GM23338 (cell line): ENCODE results near the gene TNFRSF11A. TPM values are rescaled to one million over a fixed set of nuclear protein-coding genes. Genes with fewer than 3 reads are reported as not detected.

Source experiments
- ATAC-seq: fragments of 200-7000 bp; cut with Tn5 transposase; 3 replicates; pipeline ENCODE4 v1.9.1; 2020
- DNase-seq: peaks from one replicate; pipeline ENCODE4 v3.0.0-alpha.2; 2015; ENCODE audit warnings: low spot score
- H2AFZ ChIP-seq: fragments of 200-600 bp; sonication (generic); 2 replicates; pipeline ENCODE4 v1.8.0; 2016; ENCODE audit warnings: antibody characterized with exemption, mild to moderate bottlenecking, moderate library complexity
- H3F3A ChIP-seq: fragments of 200-600 bp; sonication (generic); replicated peaks from 2 replicates; pipeline ENCODE4 v1.8.0; 2017; ENCODE audit warnings: antibody characterized with exemption, mixed run types, low read depth
- H3K27ac ChIP-seq: fragments of 200-600 bp; sonication (generic); 2 replicates; pipeline ENCODE4 v1.6.1; 2016; ENCODE audit warnings: low read depth
- H3K27me3 ChIP-seq: fragments of 200-600 bp; sonication (generic); 2 replicates; pipeline ENCODE4 v1.8.0; 2016; ENCODE audit warnings: mild to moderate bottlenecking, mixed run types, moderate library complexity; ENCODE audit not compliant: insufficient read depth
- H3K36me3 ChIP-seq: fragments of 200-600 bp; sonication (generic); 2 replicates; pipeline ENCODE4 v1.8.0; 2016; ENCODE audit warnings: mild to moderate bottlenecking; ENCODE audit not compliant: insufficient read depth
- H3K4me1 ChIP-seq: fragments of 200-600 bp; sonication (generic); 2 replicates; pipeline ENCODE4 v1.8.0; 2016; ENCODE audit warnings: mild to moderate bottlenecking, moderate library complexity; ENCODE audit not compliant: insufficient read depth
- H3K4me2 ChIP-seq: fragments of 200-600 bp; sonication (generic); 2 replicates; pipeline ENCODE4 v1.7.1; 2017; ENCODE audit warnings: mixed run types
- H3K4me3 ChIP-seq: fragments of 200-600 bp; sonication (generic); 2 replicates; pipeline ENCODE4 v1.6.1; 2016; ENCODE audit warnings: mixed run types
- H3K79me2 ChIP-seq: fragments of 200-600 bp; sonication (generic); replicated peaks from 2 replicates; pipeline ENCODE4 v1.8.0; 2017; ENCODE audit warnings: mild to moderate bottlenecking; ENCODE audit not compliant: insufficient read depth
- H3K9me2 ChIP-seq: fragments of 200-600 bp; sonication (generic); 2 replicates; pipeline ENCODE4 v1.8.0; 2017; ENCODE audit not compliant: insufficient read depth
- H4K20me1 ChIP-seq: fragments of 200-600 bp; sonication (generic); replicated peaks from 2 replicates; pipeline ENCODE4 v1.8.0; 2017; ENCODE audit warnings: mild to moderate bottlenecking; ENCODE audit not compliant: insufficient read depth
- H3K27ac Mint-ChIP-seq: 2 replicates; pipeline ENCODE4 v1.8.0; 2020; ENCODE audit warnings: inconsistent platforms, mild to moderate bottlenecking, moderate library complexity, mixed read lengths
- H3K27me3 Mint-ChIP-seq: 3 replicates; pipeline ENCODE4 v1.8.0; 2022; ENCODE audit warnings: low read depth, mild to moderate bottlenecking, moderate library complexity, mixed read lengths, inconsistent platforms; ENCODE audit not compliant: insufficient read depth, poor library complexity
- H3K36me3 Mint-ChIP-seq: 3 replicates; pipeline ENCODE4 v1.8.0; 2021; ENCODE audit warnings: low read depth, mild to moderate bottlenecking, inconsistent platforms, moderate library complexity, mixed read lengths
- H3K4me1 Mint-ChIP-seq: 3 replicates; pipeline ENCODE4 v1.8.0; 2020; ENCODE audit warnings: mild to moderate bottlenecking, inconsistent platforms, mixed read lengths
- H3K4me3 Mint-ChIP-seq: 3 replicates; pipeline ENCODE4 v1.8.0; 2021; ENCODE audit warnings: moderate library complexity, mild to moderate bottlenecking, inconsistent platforms, mixed read lengths
- H3K9me3 Mint-ChIP-seq: 3 replicates; pipeline ENCODE4 v1.8.0; 2020; ENCODE audit warnings: moderate library complexity, mild to moderate bottlenecking, inconsistent platforms, mixed read lengths
- CREB1 ChIP-seq: fragments of 250-450 bp; sonication (Bioruptor Pico); IDR thresholded peaks from 2 replicates; pipeline ENCODE4 v1.5.0; 2020; ENCODE audit warnings: low read depth, mild to moderate bottlenecking, moderate library complexity
- CTCF ChIP-seq, 2 experiments: fragments of 200-600 bp in 1 of 2; sonication (generic) in 1 of 2; conservative IDR thresholded peaks; 2 replicates each; pipeline versions ENCODE4 v1.5.1 to v1.6.1; 2016 to 2017; ENCODE audit warnings: antibody characterized with exemption in 2 of 2, low read depth in 2 of 2, mild to moderate bottlenecking in 2 of 2, moderate library complexity in 1 of 2
- ETS1 ChIP-seq: IDR thresholded peaks from 2 replicates; pipeline ENCODE4 v1.6.1; 2016; ENCODE audit warnings: antibody characterized with exemption
- EZH2phosphoT487 ChIP-seq: fragments of 200-600 bp; sonication (generic); IDR thresholded peaks from one replicate; pipeline ENCODE4 v1.8.1; 2018; ENCODE audit warnings: antibody characterized with exemption; ENCODE audit not compliant: unreplicated experiment
- JUNB ChIP-seq: IDR thresholded peaks from one replicate; pipeline ENCODE4 v1.6.1; 2016; ENCODE audit warnings: antibody characterized with exemption; ENCODE audit not compliant: unreplicated experiment
- POLR2AphosphoS5 ChIP-seq: IDR thresholded peaks from 2 replicates; pipeline ENCODE4 v1.6.1; 2016; ENCODE audit warnings: antibody characterized with exemption, low read depth
- STAT1 ChIP-seq: IDR thresholded peaks from one replicate; pipeline ENCODE4 v1.6.1; 2016; ENCODE audit warnings: antibody characterized with exemption; ENCODE audit not compliant: unreplicated experiment
- ZNF114 ChIP-seq: fragments of 250-450 bp; sonication (Bioruptor Pico); IDR thresholded peaks from 2 replicates; pipeline ENCODE4 v1.5.0; 2020; ENCODE audit warnings: mild to moderate bottlenecking, moderate library complexity
- ZNF462 ChIP-seq: fragments of 250-450 bp; sonication (Bioruptor Pico); IDR thresholded peaks from 2 replicates; pipeline ENCODE4 v1.5.0; 2020; ENCODE audit warnings: mild to moderate bottlenecking, moderate library complexity
- polyA plus RNA-seq: library from polyadenylated mRNA; unstranded; fragments of >200 nt; fragmentation: Nextera tagmentation; extraction: Ambion mirVana; gene quantifications from 2 replicates; pipeline ENCODE4 v1.2.1, GENCODE V29; 2016
- total RNA-seq: library from RNA; depleted of rRNA; stranded (reverse); fragments of >200 nt; shearing (Covaris generic); gene quantifications from 2 replicates; pipeline ENCODE4 v1.2.3, GENCODE V29; 2014

The TNFRSF11A gene
- total and polyA plus RNA-seq, 2 experiments from 2014 or later: 3.8 to 7.3 TPM

GRCh38 chr18:62301322-62301721 is 23.8 kb upstream of the TNFRSF11A start (continued):
- TF ChIP-seq CTCF (conservative IDR thresholded peaks at IDR 0.05; ENCODE audit: low read depth in 2 of 2): no peak

- Mint-ChIP-seq H3K9me3 (peaks cover 3% of the 10 kb centered on the region; the same call in 1 of the 3 replicates), H3K27ac (no peak overlapping the region), H3K27me3 (peaks cover 4% of the 10 kb centered on the region), H3K4me3 (no peak overlapping the region), H3K4me1 (peaks cover 3% of the 10 kb centered on the region; the same call in 1 of the 3 replicates), H3K36me3 (peaks cover 15% of the 10 kb centered on the region)
- Histone ChIP-seq H3K27ac (no peak overlapping the region), H2AFZ (no peak overlapping the region), H3K9me2 (no peaks in the 10 kb centered on the region), H3K79me2 (no peaks in the 10 kb centered on the region), H3K4me1 (no peaks in the 10 kb centered on the region; the same call in 1 of the 2 replicates), H4K20me1 (no peaks in the 10 kb centered on the region), H3K27me3 (no peaks in the 10 kb centered on the region), H3K4me3 (no peak overlapping the region), H3F3A (no peaks in the 10 kb centered on the region), H3K4me2 (no peak overlapping the region), H3K36me3 (no peaks in the 10 kb centered on the region)
- ATAC-seq (no peak), DNase-seq (no peak)
- TF ChIP-seq CREB1 (CRISPR knock-in tag) (no peak), ETS1 (no peak), JUNB (no peak), ZNF114 (CRISPR knock-in tag) (no peak), ZNF462 (CRISPR knock-in tag) (no peak), STAT1 (no peak), EZH2phosphoT487 (no peak), POLR2AphosphoS5 (no peak)
These were observed 12.3 kb upstream of the TNFRSF11A start for GRCh38 chr18:62312851-62313250.
